ENCODE measurements around the gene LATS2. TPM values are rescaled to one million over a fixed set of nuclear protein-coding genes. Genes with fewer than 3 reads are reported as not detected.

Gene LATS2
- total and polyA plus RNA-seq, 2 of the 8 experiments (the other 6 are each of a cell fraction or from before 2014, with no cell fraction given): 8.3 to 26.2 TPM

GRCh38 chr13:21046203-21046602 is 15.2 kb downstream of the LATS2 start:
- CTCF ChIA-PET (ENCODE audit: partially characterized antibody): interaction anchor here (0.6 kb wide), 1 partner anchor 198 kb away, joined by 3 read pairs; no protein-coding TSS in a partner anchor
- Histone ChIP-seq H3K27me3 (replicated peaks in 1 of 4; ENCODE audit: control insufficient read depth in 3 of 4, extremely low read depth in 1 of 4, insufficient read depth in 3 of 4, low read length in 3 of 4) (no peaks in the 10 kb centered on the region), H4K91ac (replicated peaks; ENCODE audit: insufficient read length, low read length) (no peak overlapping the region), H3K36me3 (ENCODE audit: control insufficient read depth in 2 of 4, insufficient read depth in 4 of 4, low read length in 3 of 4) (peaks cover 3 to 43% (median 9%) of the 10 kb centered on the region in 4 experiments; a peak in 7 of 8 replicates), H2BK120ac (replicated peaks; ENCODE audit: low read depth, low read length) (no peak overlapping the region), H2BK5ac (ENCODE audit: low read depth, low read length) (no peak overlapping the region), H3K4ac (replicated peaks; ENCODE audit: insufficient read length, low read depth, low read length) (no peak overlapping the region), H4K20me1 (replicated peaks in 1 of 2; ENCODE audit: control insufficient read depth in 1 of 2, insufficient read depth in 2 of 2, low read length in 2 of 2) (peaks cover 10 to 21% of the 10 kb centered on the region in 2 experiments), H2AFZ (ENCODE audit: low read length) (no peak overlapping the region), H3K23me2 (ENCODE audit: low read depth, low read length) (no peaks in the 10 kb centered on the region), H2BK15ac (ENCODE audit: low read length) (no peak overlapping the region), H3K56ac (replicated peaks; ENCODE audit: insufficient read length, low read depth, low read length) (no peak overlapping the region), H3K27ac (ENCODE audit: low read depth, low read length) (no peak overlapping the region), H2BK12ac (ENCODE audit: low read depth, low read length) (no peak overlapping the region), H4K8ac (ENCODE audit: extremely low read depth, insufficient read depth, low read length) (no peak overlapping the region), H2BK20ac (ENCODE audit: low read length) (no peak overlapping the region), H3K79me1 (ENCODE audit: low read depth, low read length) (peaks cover 14% of the 10 kb centered on the region), H3K79me2 (ENCODE audit: control insufficient read depth in 1 of 2, insufficient read depth in 2 of 2, low read length in 2 of 2) (peaks cover 18 to 98% of the 10 kb centered on the region in 2 experiments), H3K4me1 (replicated peaks in 1 of 4; ENCODE audit: control insufficient read depth in 3 of 4, insufficient read depth in 4 of 4, low read length in 3 of 4) (peaks cover 5 to 11% (median 6%) of the 10 kb centered on the region in 4 experiments; a peak in 6 of 7 replicates), H3K18ac (ENCODE audit: extremely low read depth, low read length) (no peak overlapping the region), H2AK5ac (ENCODE audit: low read depth, low read length) (no peak overlapping the region), H3K23ac (ENCODE audit: insufficient read length) (no peak overlapping the region), H3K4me2 (ENCODE audit: insufficient read depth in 1 of 2, low read depth in 2 of 2, low read length in 2 of 2) (no peak overlapping the region), H3K14ac (ENCODE audit: insufficient read length) (no peak overlapping the region), H3K9ac (replicated peaks in 1 of 4; ENCODE audit: extremely low read depth in 1 of 4, low read depth in 3 of 4, low read length in 3 of 4) (no peak overlapping the region), H3K4me3 (ENCODE audit: extremely low read depth in 1 of 4, insufficient read depth in 2 of 4, low read depth in 3 of 4, low read length in 4 of 4) (no peak overlapping the region), H4K5ac (ENCODE audit: insufficient read length, low read depth, low read length) (no peak overlapping the region), H3K9me3 (ENCODE audit: insufficient read depth in 2 of 2, low read depth in 1 of 2, low read length in 1 of 2) (no peaks in the 10 kb centered on the region)
- no peak for FAIRE-seq
- WGBS, 2 experiments (ENCODE audit: extremely low coverage in 1 of 2, insufficient coverage in 1 of 2, insufficient read length in 1 of 2, insufficient replicate concordance in 2 of 2, low coverage in 1 of 2, low lambda C conversion rate in 2 of 2, missing lambda C conversion rate in 1 of 2): 98% methylated on average over 7 of the region's 7 CpGs; no CpG with 5 or more reads in 1 of the 2 experiments
- no peak for DNase-seq (ENCODE audit: low read depth in 1 of 2, low spot score in 2 of 2)
- no peak for TF ChIP-seq POLR2A (IDR thresholded peaks at IDR 0.05; ENCODE audit: control extremely low read depth in 1 of 2, low read depth in 2 of 2, low read length in 2 of 2)
- no peak for TF ChIP-seq CREB1 (IDR thresholded peaks at IDR 0.05)
- TF ChIP-seq EZH2 (IDR thresholded peaks at IDR 0.05; ENCODE audit: low read depth, low read length, severe bottlenecking): no peak
- no peak for TF ChIP-seq HDAC6 (IDR thresholded peaks at IDR 0.05; ENCODE audit: low read depth, low read length)
- TF ChIP-seq RFX5 (IDR thresholded peaks at IDR 0.05; ENCODE audit: borderline replicate concordance, low read depth, low read length): no peak
- POLR2A ChIA-PET (ENCODE audit: partially characterized antibody): interaction anchor here (1.7 to 2.3 kb wide), 2 partner anchors 10 to 15 kb away, joined by 4 to 8 read pairs; partner anchors contain the start of gene LATS2
